H1 (cell line): Measurements from ENCODE around the gene GPBP1. TPM values are rescaled to one million over a fixed set of nuclear protein-coding genes. Genes with fewer than 3 reads are reported as not detected.

Source experiments
- BRCA1 ChIP-seq: IDR thresholded peaks from 2 replicates; pipeline ENCODE4 v1.6.1; 2012; ENCODE audit warnings: low read depth, low read length, improper control_type of control experiment
- RAD21 ChIP-seq, 2 experiments: IDR thresholded peaks in 1 of 2; conservative IDR thresholded peaks in 1 of 2; 2 replicates each; pipeline ENCODE4 v1.6.1; 2011; ENCODE audit warnings: low read depth in 2 of 2, low read length in 2 of 2, improper control_type of control experiment in 1 of 2, inconsistent platforms in 1 of 2, mild to moderate bottlenecking in 1 of 2, moderate library complexity in 1 of 2
- RNF2 ChIP-seq: fragments of 200-900, 300-1000 bp; sonication (generic); IDR thresholded peaks from 2 replicates; pipeline ENCODE4 v1.7.1; 2016; ENCODE audit warnings: borderline replicate concordance, low read depth, mild to moderate bottlenecking, antibody characterized with exemption, low read length; ENCODE audit not compliant: poor library complexity, severe bottlenecking; ENCODE audit errors: missing control alignments
- polyA plus RNA-seq, 7 experiments: library from polyadenylated mRNA; depleted of rRNA in 3 of 7; stranded (reverse) in 5 of 7; unstranded in 2 of 7; fragments of >200 nt in 5 of 7; fragments of 200-250 nt in 2 of 7; gene quantifications; 1 replicate in 5 of 7; 2 replicates in 1 of 7; 4 replicates in 1 of 7; pipeline versions ENCODE4 v1.2.1 to v1.2.3, GENCODE V29; 2011 to 2013; ENCODE audit warnings: missing spikeins in 2 of 7, mixed read lengths in 2 of 7
- total RNA-seq: library from RNA; stranded (reverse); fragmentation: NEBNext Ultra II Directional; extraction: Animal tissue kit (Norgen Biotek cat#: 25700); gene quantifications from 2 replicates; pipeline ENCODE4 v1.2.1, GENCODE V29; 2021

The GPBP1 gene
- total and polyA plus RNA-seq, 2 of the 8 experiments (the other 6 are each of a cell fraction or from before 2014, with no cell fraction given), result 29.2 to 108 TPM

- TF ChIP-seq RNF2, result no peak
- peak; percentile 86 for TF ChIP-seq BRCA1
- no peak for TF ChIP-seq RAD21 (IDR thresholded peaks at IDR 0.05 in 1 of 2, conservative IDR thresholded peaks at IDR 0.05 in 1 of 2; ENCODE audit: low read depth in 2 of 2, low read length in 2 of 2)
These were observed at the start of gene GPBP1 (continued) for GRCh38 chr5:57173319-57174127.
